ENCODE results near the gene TUT4.

Gene TUT4

GRCh38 chr1:52532731-52533327 is 20.1 kb downstream of the TUT4 start:
- no peak for DNase-seq

DNA sequence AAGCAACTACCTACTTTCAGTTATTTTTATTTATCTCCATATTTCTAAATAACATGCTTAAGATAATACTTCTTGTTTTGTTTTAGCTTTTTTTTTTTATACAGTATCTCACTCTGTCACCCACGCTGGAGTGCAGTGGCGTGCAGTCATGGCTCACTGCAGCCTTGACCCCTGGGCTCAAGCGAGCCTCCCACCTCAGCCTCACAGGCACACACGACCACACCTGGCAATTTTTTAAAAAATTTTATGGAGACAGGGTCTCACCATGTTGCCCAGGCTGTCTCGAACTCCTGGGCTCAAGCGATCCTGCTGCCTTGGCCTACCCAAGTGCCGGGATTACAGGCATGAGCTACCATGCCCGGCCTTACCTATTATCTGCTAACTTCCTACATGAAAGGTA is 20.6 kb downstream of the TUT4 start:
- DNase-seq = no peak

DNA sequence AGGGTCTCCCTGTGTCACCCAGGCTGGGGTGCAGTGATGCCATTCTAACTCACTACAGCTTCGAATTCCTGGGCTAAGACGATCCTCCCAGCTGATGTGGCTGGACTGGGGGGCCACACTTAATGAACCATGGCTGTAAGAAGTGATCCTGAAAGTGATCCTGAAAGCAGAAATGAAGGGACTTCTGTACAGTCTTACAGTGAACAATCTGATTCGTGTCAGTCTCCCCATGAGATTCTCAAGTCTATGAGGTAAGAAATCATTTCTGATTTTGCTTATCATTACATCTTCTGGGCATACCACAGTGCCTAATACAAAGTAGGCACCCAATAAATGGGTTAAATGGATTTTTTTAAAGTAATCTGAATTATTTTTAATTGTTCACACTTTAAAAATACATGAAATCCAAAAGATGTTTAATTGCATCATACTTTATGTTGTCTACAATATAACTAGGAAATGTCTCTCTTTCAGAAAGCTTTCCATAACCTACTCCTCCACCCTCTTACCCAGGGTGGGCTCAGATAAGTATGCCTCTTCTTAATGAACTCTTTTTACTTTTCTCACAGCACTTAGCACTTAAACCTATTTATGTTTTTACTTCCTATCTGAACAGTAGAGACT is 21.5 kb downstream of the TUT4 start:
- no peak for DNase-seq

DNA sequence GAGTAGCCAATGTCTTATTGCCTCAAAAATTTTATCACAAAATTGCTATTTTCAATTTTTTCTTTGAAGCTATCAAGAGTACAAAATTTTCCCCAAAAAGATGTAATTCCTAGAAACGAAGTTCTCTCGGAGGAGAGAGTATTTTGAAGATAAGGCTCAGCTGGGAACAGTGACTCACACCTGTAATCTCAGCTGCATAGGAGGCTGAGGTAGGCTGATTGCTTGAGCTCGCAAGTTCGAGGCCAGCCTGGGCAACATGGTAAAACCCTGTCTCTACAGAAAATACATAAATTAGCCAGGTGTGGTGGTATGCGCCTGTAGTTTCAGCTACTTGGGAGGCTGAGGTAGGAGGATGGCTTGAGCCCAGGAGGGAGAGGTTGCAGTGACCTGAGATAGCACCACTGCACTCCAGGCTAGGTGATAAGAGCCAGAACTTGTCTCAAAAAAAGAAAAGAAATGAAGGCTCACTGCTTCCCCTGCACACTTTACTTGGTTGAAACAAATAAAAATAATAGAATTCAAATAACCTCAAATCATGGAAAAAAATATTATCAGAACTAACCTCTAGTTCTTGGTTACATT is 22.2 kb downstream of the TUT4 start:
- DNase-seq = no peak

GRCh38 chr1:52523376-52523775 is 29.5 kb downstream of the TUT4 start:
- no peak for DNase-seq

DNA sequence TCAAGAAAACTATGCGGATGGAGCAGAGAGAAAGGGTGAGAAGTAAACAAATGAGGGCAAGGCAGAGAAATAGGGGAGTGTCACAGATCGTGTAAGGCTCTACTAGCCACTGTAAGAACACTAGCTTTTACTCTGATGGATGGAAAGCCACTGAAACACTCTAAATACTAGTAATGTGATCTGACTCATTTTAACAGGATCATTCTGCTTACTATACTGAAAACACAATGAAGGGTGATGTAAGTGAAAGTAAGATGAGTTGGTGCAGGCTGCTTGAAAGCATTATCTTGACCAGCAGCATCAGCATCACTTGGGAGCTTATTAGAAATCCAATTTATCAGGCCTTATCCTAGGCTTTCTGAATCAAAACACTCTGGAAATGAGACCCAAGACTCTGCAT is 32.7 kb downstream of the TUT4 start:
- DNase-seq = no peak

DNA sequence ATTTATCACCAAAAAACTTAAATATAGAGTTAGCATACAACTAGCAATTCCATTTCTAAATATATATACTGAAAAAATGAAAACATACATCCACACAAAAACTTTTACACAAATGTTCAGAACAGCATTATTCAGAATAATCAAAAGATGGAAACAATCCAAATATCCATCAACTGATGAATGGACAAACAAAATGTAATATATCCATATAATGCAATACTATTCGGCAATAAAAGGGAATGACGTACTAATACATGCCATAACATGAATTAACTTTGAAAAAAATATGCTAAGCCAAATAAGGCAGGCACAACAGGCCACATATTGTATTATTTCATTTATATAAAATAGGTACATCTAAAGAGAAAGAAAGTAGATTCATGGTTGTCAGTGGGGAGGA is 33.9 kb downstream of the TUT4 start:
- no peak for DNase-seq

DNA sequence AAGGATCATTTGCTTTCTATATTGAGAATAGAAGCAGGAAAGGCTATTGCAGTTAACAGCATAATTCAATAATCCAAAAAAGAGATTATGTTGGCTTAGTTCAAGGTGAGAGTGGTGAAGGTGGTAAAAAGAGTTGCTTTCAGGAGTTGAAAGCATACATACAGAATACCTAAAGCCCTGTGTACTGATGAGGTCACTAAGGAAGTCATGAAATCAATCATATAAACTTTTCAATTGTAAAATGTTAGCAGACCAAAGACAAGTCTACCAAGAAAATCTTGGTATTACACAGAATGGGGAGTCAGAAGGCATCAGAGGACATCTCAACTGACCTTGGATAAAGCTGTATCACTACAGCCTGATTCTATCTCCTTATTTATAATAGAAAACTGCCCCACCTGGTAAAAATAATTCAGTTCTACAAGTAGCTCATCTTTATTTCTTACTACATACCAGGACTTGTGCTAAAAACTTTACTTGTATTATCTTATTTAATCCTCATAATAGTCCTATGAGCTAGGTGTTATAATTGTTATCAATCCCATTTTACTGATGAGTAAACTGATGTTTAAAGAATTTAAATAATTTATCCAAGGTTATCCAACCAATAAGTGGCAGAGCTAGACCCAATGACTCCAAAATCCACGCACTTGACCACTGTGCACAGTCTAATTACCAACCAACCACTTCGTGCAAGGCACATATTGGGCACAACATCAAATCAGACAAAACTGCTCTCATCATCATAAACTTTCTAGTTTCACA is 40.9 kb downstream of the TUT4 start:
- DNase-seq = no peak

GRCh38 chr1:52511439-52511838 is 41.5 kb downstream of the TUT4 start:
- no peak for DNase-seq

- DNase-seq = no peak
Measured at GRCh38 chr1:52506920-52507546, 45.9 kb downstream of the TUT4 start.

- no peak for DNase-seq
Measured at GRCh38 chr1:52506349-52506748, 46.5 kb downstream of the TUT4 start.

DNA sequence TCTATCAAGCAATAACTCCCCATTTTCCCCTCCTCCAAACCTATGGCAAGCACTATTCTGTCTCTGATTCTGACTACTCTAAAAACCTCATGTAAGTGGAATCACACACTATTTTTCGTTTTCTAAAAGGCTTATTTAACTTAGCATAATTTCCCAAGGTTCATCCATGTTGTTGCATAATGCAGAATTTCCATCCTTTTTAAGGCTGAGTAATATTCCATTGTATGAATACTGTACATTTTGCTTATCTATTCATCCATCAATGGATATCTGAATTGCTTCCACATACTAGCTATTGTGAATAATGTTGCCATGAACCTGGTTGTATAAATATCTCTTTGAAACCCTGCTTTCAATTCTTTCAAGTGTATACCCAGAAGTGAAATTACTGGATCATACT is 48.2 kb downstream of the TUT4 start:
- DNase-seq = no peak

DNA sequence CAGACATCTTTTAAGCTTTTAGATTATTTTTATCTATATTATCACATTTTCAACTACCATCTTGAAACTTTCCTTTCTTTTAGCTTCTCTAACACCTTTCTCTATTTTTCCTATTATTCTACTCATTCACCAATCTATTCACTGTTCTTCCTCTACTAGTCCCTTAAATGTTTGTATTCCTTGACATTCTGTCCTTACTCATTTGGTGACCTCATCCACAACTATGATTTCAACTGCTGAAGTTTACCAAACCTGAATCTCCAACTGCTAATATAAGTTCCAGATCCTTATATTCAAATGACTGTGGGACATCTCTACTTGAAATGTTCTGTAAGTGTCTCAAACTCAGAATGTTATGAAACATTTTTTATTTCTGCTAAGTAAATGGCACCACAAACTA is 49.2 kb downstream of the TUT4 start:
- no peak for DNase-seq

GRCh38 chr1:52502789-52503188 is 50.1 kb downstream of the TUT4 start:
- DNase-seq = no peak

GRCh38 chr1:52487632-52488031 is 65.3 kb downstream of the TUT4 start:
- no peak for DNase-seq

GRCh38 chr1:52482326-52483004 is 70.4 kb downstream of the TUT4 start:
- no peak for DNase-seq

DNA sequence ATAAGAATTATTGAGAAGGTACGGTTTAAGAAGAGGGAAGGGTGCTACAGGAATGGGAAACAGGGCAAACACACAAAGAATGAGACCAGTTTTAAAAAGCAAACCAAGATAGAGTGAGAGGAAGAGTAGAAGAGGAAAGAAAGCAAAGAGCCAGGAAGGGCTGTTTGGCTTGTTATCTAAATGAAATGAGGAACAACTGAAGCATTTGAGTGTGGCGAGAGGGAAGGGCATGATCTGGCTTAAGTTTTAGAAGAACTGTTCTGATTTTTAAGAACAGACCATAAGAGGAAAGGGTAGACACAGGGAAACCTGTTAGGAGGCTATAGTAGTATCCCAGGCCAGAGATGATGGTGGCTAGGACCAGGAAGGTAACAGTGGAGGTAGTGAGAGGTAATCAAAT is 73.8 kb downstream of the TUT4 start:
- no peak for DNase-seq

- DNase-seq = no peak
Measured at GRCh38 chr1:52477876-52478275, 75.0 kb downstream of the TUT4 start.

GRCh38 chr1:52476943-52477342 is 75.9 kb downstream of the TUT4 start:
- DNase-seq = no peak

- no peak for DNase-seq
Measured at GRCh38 chr1:52474807-52475206, 78.1 kb downstream of the TUT4 start.

GRCh38 chr1:52473039-52473438 is 79.9 kb downstream of the TUT4 start:
- no peak for DNase-seq

DNA sequence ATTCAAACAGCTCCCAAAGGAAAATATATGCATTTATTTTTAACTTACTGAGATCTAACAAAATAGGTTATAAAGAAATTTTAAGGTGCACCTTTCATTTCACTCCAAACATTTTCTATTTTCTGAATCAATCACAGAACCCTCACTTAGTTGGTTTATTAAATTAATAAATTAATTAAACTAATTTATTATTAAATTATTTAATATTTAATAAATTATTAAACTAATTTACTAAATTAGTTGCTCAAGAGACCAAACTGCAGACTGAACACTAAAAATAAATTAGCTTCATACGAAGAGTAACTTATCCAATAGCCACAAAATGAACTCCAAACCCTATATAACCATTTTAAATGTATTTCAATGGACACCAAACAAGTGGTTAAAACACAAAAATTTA is 80.5 kb downstream of the TUT4 start:
- no peak for DNase-seq

DNA sequence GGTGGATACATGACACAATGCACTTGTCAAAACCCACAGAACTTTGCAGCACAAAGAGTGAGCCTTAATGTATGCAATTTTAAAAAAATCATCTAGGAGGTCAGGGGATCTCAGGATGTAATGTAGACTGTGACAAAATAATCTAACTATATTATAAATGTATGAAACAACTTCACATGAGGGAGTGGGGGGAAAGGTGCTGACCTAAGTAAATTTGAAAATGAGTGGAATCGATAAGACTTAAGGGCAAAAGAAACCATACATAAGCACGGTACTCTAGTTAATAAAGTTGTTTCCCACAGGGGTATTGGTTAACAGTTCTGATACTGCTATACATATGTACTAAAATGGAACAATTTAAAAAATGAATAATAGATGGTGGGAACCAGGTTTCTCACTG is 83.8 kb downstream of the TUT4 start:
- DNase-seq = no peak
